Fibroblast of lung (primary cell): ENCODE results near the gene POC1B. TPM values are rescaled to one million over a fixed set of nuclear protein-coding genes. Genes with fewer than 3 reads are reported as not detected.

Source experiments
- DNase-seq, 2 donors: peaks; one replicate each; pipeline versions ENCODE4 v3.0.0 to v3.0.0-alpha.2; 2010; ENCODE audit warnings: low read depth in 2 of 2
- H2AFZ ChIP-seq: 2 replicates; pipeline ENCODE4 v1.5.1; 2012; ENCODE audit warnings: low read length, control low read depth, inconsistent platforms
- H3K27ac ChIP-seq: 2 replicates; pipeline ENCODE4 v1.5.1; 2011; ENCODE audit warnings: low read length, control low read depth; ENCODE audit not compliant: insufficient read depth
- H3K27me3 ChIP-seq: 2 replicates; pipeline ENCODE4 v1.5.1; 2011; ENCODE audit warnings: mild to moderate bottlenecking, low read length; ENCODE audit not compliant: control insufficient read depth, insufficient read depth
- H3K36me3 ChIP-seq: 2 replicates; pipeline ENCODE4 v1.5.1; 2011; ENCODE audit warnings: low read length; ENCODE audit not compliant: control insufficient read depth, insufficient read depth
- H3K4me1 ChIP-seq: 2 replicates; pipeline ENCODE4 v1.5.1; 2011; ENCODE audit warnings: low read length; ENCODE audit not compliant: control insufficient read depth, insufficient read depth; ENCODE audit errors: extremely low read depth
- H3K4me2 ChIP-seq: 2 replicates; pipeline ENCODE4 v1.5.1; 2011; ENCODE audit warnings: low read length, control low read depth; ENCODE audit not compliant: insufficient read depth; ENCODE audit errors: extremely low read depth
- H3K4me3 ChIP-seq, 4 experiments: fragments of 200-600 bp in 1 of 4; sonication (generic) in 1 of 4; replicated peaks in 1 of 4; 2 replicates each; pipeline ENCODE4 v1.5.1; 2011 to 2016; ENCODE audit warnings: low read length in 4 of 4, low read depth in 3 of 4, mild to moderate bottlenecking in 3 of 4, control low read depth in 2 of 4, inconsistent platforms in 1 of 4, mixed read lengths in 1 of 4; ENCODE audit not compliant: insufficient read depth in 1 of 4; ENCODE audit errors: control extremely low read depth in 1 of 4
- H3K79me2 ChIP-seq: 2 replicates; pipeline ENCODE4 v1.5.1; 2012; ENCODE audit warnings: mild to moderate bottlenecking, low read length, inconsistent platforms; ENCODE audit not compliant: control insufficient read depth, insufficient read depth
- H3K9ac ChIP-seq: 2 replicates; pipeline ENCODE4 v1.5.1; 2011; ENCODE audit warnings: mild to moderate bottlenecking, low read length, control low read depth; ENCODE audit not compliant: insufficient read depth
- H3K9me3 ChIP-seq: 2 replicates; pipeline ENCODE4 v1.5.1; 2012; ENCODE audit warnings: low read depth, low read length; ENCODE audit not compliant: control insufficient read depth, insufficient read depth
- H4K20me1 ChIP-seq: 2 replicates; pipeline ENCODE4 v1.5.1; 2011; ENCODE audit warnings: low read length; ENCODE audit not compliant: control insufficient read depth, insufficient read depth; ENCODE audit errors: extremely low read depth
- EZH2 ChIP-seq: IDR thresholded peaks from 2 replicates; pipeline ENCODE4 v1.5.1; 2012; ENCODE audit warnings: low read length, control low read depth, mild to moderate bottlenecking; ENCODE audit errors: missing control alignments
- polyA plus RNA-seq, 2 donors: library from polyadenylated mRNA; depleted of rRNA in 1 of 2; stranded (reverse) in 1 of 2; unstranded in 1 of 2; fragments of >200 nt; gene quantifications; 2 replicates each; pipeline ENCODE4 v1.2.1, GENCODE V29; 2011 to 2012; ENCODE audit warnings: missing spikeins in 1 of 2
- total RNA-seq: library from RNA; depleted of rRNA; stranded (reverse); fragments of >200 nt; gene quantifications from 2 replicates; pipeline ENCODE4 v1.2.1, GENCODE V29; 2014
- TF ChIP-seq, protein P1 (sequence below), 2 donors: IDR thresholded peaks in 1 of 2; conservative IDR thresholded peaks in 1 of 2; 1 replicate in 1 of 2; 2 replicates in 1 of 2; pipeline ENCODE4 v1.5.1; 2011 to 2012; ENCODE audit warnings: low read length in 2 of 2, control low read depth in 1 of 2, inconsistent platforms in 1 of 2, low read depth in 1 of 2, mild to moderate bottlenecking in 1 of 2

Gene POC1B
- total and polyA plus RNA-seq, 2 donors (not counting 1 experiment from before 2014, with no cell fraction given), result 10.2 to 16.7 TPM

- Histone ChIP-seq H3K27me3 (no peaks in the 10 kb centered on the region), H3K4me3 (no peak overlapping the region), H3K27ac (no peak overlapping the region), H3K79me2 (no peaks in the 10 kb centered on the region), H2AFZ (no peak overlapping the region), H3K9ac (no peak overlapping the region), H3K36me3 (no peaks in the 10 kb centered on the region), H3K4me2 (no peak overlapping the region), H3K4me1 (no peaks in the 10 kb centered on the region), H4K20me1 (no peaks in the 10 kb centered on the region), H3K9me3 (no peaks in the 10 kb centered on the region)
- no peak for DNase-seq
- TF ChIP-seq, protein P1, sequence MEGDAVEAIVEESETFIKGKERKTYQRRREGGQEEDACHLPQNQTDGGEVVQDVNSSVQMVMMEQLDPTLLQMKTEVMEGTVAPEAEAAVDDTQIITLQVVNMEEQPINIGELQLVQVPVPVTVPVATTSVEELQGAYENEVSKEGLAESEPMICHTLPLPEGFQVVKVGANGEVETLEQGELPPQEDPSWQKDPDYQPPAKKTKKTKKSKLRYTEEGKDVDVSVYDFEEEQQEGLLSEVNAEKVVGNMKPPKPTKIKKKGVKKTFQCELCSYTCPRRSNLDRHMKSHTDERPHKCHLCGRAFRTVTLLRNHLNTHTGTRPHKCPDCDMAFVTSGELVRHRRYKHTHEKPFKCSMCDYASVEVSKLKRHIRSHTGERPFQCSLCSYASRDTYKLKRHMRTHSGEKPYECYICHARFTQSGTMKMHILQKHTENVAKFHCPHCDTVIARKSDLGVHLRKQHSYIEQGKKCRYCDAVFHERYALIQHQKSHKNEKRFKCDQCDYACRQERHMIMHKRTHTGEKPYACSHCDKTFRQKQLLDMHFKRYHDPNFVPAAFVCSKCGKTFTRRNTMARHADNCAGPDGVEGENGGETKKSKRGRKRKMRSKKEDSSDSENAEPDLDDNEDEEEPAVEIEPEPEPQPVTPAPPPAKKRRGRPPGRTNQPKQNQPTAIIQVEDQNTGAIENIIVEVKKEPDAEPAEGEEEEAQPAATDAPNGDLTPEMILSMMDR (conservative IDR thresholded peaks at IDR 0.05 in 1 of 2, IDR thresholded peaks at IDR 0.05 in 1 of 2; ENCODE audit: low read depth in 1 of 2, low read length in 2 of 2), result no peak
- TF ChIP-seq EZH2, result no peak
Observed at GRCh38 chr12:89551747-89552146, 25.9 kb upstream of the POC1B start.

DNA sequence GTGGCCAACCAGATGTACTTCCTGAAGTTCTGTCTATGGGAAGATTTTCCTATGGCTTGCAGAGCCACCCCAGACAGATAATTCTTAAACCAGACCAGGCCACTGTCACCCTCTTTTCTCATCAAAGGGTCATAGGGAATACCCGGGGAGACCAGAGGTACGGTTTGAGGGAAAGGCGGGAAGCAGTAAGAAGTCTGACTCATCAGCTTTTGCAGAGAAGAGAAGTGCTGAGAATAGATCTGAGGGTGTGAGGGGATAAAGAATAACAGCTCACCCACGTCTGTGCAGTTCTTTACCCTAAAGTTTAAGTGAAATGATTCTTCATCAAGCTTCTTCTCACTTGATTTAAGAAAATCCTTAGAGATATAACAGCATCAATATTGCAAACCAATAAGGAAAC, 21.3 kb upstream of the POC1B start:
- Histone ChIP-seq H4K20me1 (no peaks in the 10 kb centered on the region), H2AFZ (no peak overlapping the region), H3K4me1 (no peaks in the 10 kb centered on the region), H3K9ac (no peak overlapping the region), H3K27me3 (no peaks in the 10 kb centered on the region), H3K79me2 (no peaks in the 10 kb centered on the region), H3K9me3 (no peaks in the 10 kb centered on the region), H3K27ac (no peak overlapping the region), H3K36me3 (no peaks in the 10 kb centered on the region), H3K4me2 (no peak overlapping the region), H3K4me3 (no peak overlapping the region)
- DNase-seq, result no peak
- TF ChIP-seq, protein P1 (conservative IDR thresholded peaks at IDR 0.05 in 1 of 2, IDR thresholded peaks at IDR 0.05 in 1 of 2; ENCODE audit: low read depth in 1 of 2, low read length in 2 of 2), result no peak
- no peak for TF ChIP-seq EZH2

DNA sequence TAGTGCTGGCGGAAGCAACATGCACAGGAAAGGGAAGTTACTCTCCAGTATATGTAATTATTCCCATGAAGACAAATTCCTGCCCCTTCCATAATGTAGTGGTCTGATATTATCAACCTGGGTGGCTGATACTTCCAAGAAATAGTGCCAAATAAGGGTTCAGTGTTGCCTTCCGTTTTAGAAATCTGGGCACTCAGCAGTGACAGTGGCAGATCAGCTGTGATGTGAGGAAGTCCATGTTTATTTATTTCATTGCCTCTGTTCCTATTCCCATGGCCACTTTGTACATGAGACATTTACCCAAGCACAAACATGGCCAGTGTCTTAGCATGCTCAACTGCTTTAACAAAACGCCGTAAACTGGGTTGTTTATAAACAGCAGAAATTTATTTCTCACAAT, 20.3 kb upstream of the POC1B start:
- Histone ChIP-seq H4K20me1 (no peaks in the 10 kb centered on the region), H3K36me3 (no peaks in the 10 kb centered on the region), H3K27ac (no peak overlapping the region), H3K4me1 (no peaks in the 10 kb centered on the region), H3K4me3 (no peak overlapping the region), H3K27me3 (no peaks in the 10 kb centered on the region), H3K4me2 (no peak overlapping the region), H2AFZ (no peak overlapping the region), H3K9ac (no peak overlapping the region), H3K9me3 (no peaks in the 10 kb centered on the region), H3K79me2 (no peaks in the 10 kb centered on the region)
- TF ChIP-seq EZH2, result no peak
- TF ChIP-seq, protein P1 (conservative IDR thresholded peaks at IDR 0.05 in 1 of 2, IDR thresholded peaks at IDR 0.05 in 1 of 2; ENCODE audit: low read depth in 1 of 2, low read length in 2 of 2), result no peak
- no peak for DNase-seq
